ENCODE data around the gene MYH15.

MYH15 gene

GRCh38 chr3:108437439-108437838 lies 73.0 kb downstream of the MYH15 start:
- H3K27ac ChIP-seq (ENCODE audit: insufficient read depth, low read length, poor library complexity, severe bottlenecking): no peak overlapping the region
- H3K36me3 ChIP-seq (ENCODE audit: control insufficient read depth, insufficient read depth, low read length): no peaks in the 10 kb centered on the region
- H3K9me3 ChIP-seq (ENCODE audit: control insufficient read depth, low read length): no peaks in the 10 kb centered on the region
- no peaks in the 10 kb centered on the region for H3K27me3 ChIP-seq (replicated peaks; ENCODE audit: control insufficient read depth, insufficient read depth, low read length, poor library complexity, severe bottlenecking)
- no peaks in the 10 kb centered on the region for H3K4me1 ChIP-seq (ENCODE audit: control insufficient read depth, insufficient read depth, low read length, poor library complexity, severe bottlenecking)
- DNase-seq: no peak
- no peak overlapping the region for H3K4me3 ChIP-seq (ENCODE audit: insufficient read depth, low read depth, low read length, poor library complexity, severe bottlenecking)

- Histone ChIP-seq H3K27ac (ENCODE audit: insufficient read depth, low read length, poor library complexity, severe bottlenecking) (no peak overlapping the region), H3K9me3 (ENCODE audit: control insufficient read depth, low read length) (no peaks in the 10 kb centered on the region), H3K4me3 (ENCODE audit: insufficient read depth, low read depth, low read length, poor library complexity, severe bottlenecking) (no peak overlapping the region), H3K4me1 (ENCODE audit: control insufficient read depth, insufficient read depth, low read length, poor library complexity, severe bottlenecking) (no peaks in the 10 kb centered on the region), H3K36me3 (ENCODE audit: control insufficient read depth, insufficient read depth, low read length) (no peaks in the 10 kb centered on the region), H3K27me3 (replicated peaks; ENCODE audit: control insufficient read depth, insufficient read depth, low read length, poor library complexity, severe bottlenecking) (no peaks in the 10 kb centered on the region)
- DNase-seq: no peak
Measured at GRCh38 chr3:108433928-108434327, 76.5 kb downstream of the MYH15 start.

GRCh38 chr3:108432431-108432830 lies 78.0 kb downstream of the MYH15 start:
- no peaks in the 10 kb centered on the region for H3K9me3 ChIP-seq (ENCODE audit: control insufficient read depth, low read length)
- H3K36me3 ChIP-seq (ENCODE audit: control insufficient read depth, insufficient read depth, low read length): no peaks in the 10 kb centered on the region
- no peak for DNase-seq
- H3K4me1 ChIP-seq (ENCODE audit: control insufficient read depth, insufficient read depth, low read length, poor library complexity, severe bottlenecking): no peaks in the 10 kb centered on the region
- no peak overlapping the region for H3K27ac ChIP-seq (ENCODE audit: insufficient read depth, low read length, poor library complexity, severe bottlenecking)
- no peaks in the 10 kb centered on the region for H3K27me3 ChIP-seq (replicated peaks; ENCODE audit: control insufficient read depth, insufficient read depth, low read length, poor library complexity, severe bottlenecking)
- H3K4me3 ChIP-seq (ENCODE audit: insufficient read depth, low read depth, low read length, poor library complexity, severe bottlenecking): no peak overlapping the region

GRCh38 chr3:108430540-108430939 lies 79.9 kb downstream of the MYH15 start:
- no peaks in the 10 kb centered on the region for H3K36me3 ChIP-seq (ENCODE audit: control insufficient read depth, insufficient read depth, low read length)
- no peaks in the 10 kb centered on the region for H3K27me3 ChIP-seq (replicated peaks; ENCODE audit: control insufficient read depth, insufficient read depth, low read length, poor library complexity, severe bottlenecking)
- no peaks in the 10 kb centered on the region for H3K4me1 ChIP-seq (ENCODE audit: control insufficient read depth, insufficient read depth, low read length, poor library complexity, severe bottlenecking)
- DNase-seq: no peak
- H3K27ac ChIP-seq (ENCODE audit: insufficient read depth, low read length, poor library complexity, severe bottlenecking): no peak overlapping the region
- H3K9me3 ChIP-seq (ENCODE audit: control insufficient read depth, low read length): no peaks in the 10 kb centered on the region
- no peak overlapping the region for H3K4me3 ChIP-seq (ENCODE audit: insufficient read depth, low read depth, low read length, poor library complexity, severe bottlenecking)

GRCh38 chr3:108428586-108428985 lies 81.8 kb downstream of the MYH15 start:
- no peak overlapping the region for H3K27ac ChIP-seq (ENCODE audit: insufficient read depth, low read length, poor library complexity, severe bottlenecking)
- no peaks in the 10 kb centered on the region for H3K4me1 ChIP-seq (ENCODE audit: control insufficient read depth, insufficient read depth, low read length, poor library complexity, severe bottlenecking)
- H3K9me3 ChIP-seq (ENCODE audit: control insufficient read depth, low read length): no peaks in the 10 kb centered on the region
- no peak for DNase-seq
- H3K4me3 ChIP-seq (ENCODE audit: insufficient read depth, low read depth, low read length, poor library complexity, severe bottlenecking): no peak overlapping the region
- H3K36me3 ChIP-seq (ENCODE audit: control insufficient read depth, insufficient read depth, low read length): no peaks in the 10 kb centered on the region
- H3K27me3 ChIP-seq (replicated peaks; ENCODE audit: control insufficient read depth, insufficient read depth, low read length, poor library complexity, severe bottlenecking): no peaks in the 10 kb centered on the region

- Histone ChIP-seq H3K27me3 (replicated peaks; ENCODE audit: control insufficient read depth, insufficient read depth, low read length, poor library complexity, severe bottlenecking) (no peaks in the 10 kb centered on the region), H3K27ac (ENCODE audit: insufficient read depth, low read length, poor library complexity, severe bottlenecking) (no peak overlapping the region), H3K4me1 (ENCODE audit: control insufficient read depth, insufficient read depth, low read length, poor library complexity, severe bottlenecking) (no peaks in the 10 kb centered on the region), H3K36me3 (ENCODE audit: control insufficient read depth, insufficient read depth, low read length) (no peaks in the 10 kb centered on the region), H3K4me3 (ENCODE audit: insufficient read depth, low read depth, low read length, poor library complexity, severe bottlenecking) (no peak overlapping the region), H3K9me3 (ENCODE audit: control insufficient read depth, low read length) (no peaks in the 10 kb centered on the region)
- no peak for DNase-seq
Measured at GRCh38 chr3:108420926-108421325, 89.5 kb downstream of the MYH15 start.

GRCh38 chr3:108416111-108416869 lies 94.1 kb downstream of the MYH15 start:
- DNase-seq: no peak
- Histone ChIP-seq H3K27ac (ENCODE audit: insufficient read depth, low read length, poor library complexity, severe bottlenecking) (no peak overlapping the region), H3K4me1 (ENCODE audit: control insufficient read depth, insufficient read depth, low read length, poor library complexity, severe bottlenecking) (no peaks in the 10 kb centered on the region), H3K9me3 (ENCODE audit: control insufficient read depth, low read length) (no peaks in the 10 kb centered on the region), H3K4me3 (ENCODE audit: insufficient read depth, low read depth, low read length, poor library complexity, severe bottlenecking) (no peak overlapping the region), H3K27me3 (replicated peaks; ENCODE audit: control insufficient read depth, insufficient read depth, low read length, poor library complexity, severe bottlenecking) (no peaks in the 10 kb centered on the region), H3K36me3 (ENCODE audit: control insufficient read depth, insufficient read depth, low read length) (no peaks in the 10 kb centered on the region)

- Histone ChIP-seq H3K4me3 (ENCODE audit: insufficient read depth, low read depth, low read length, poor library complexity, severe bottlenecking) (no peak overlapping the region), H3K9me3 (ENCODE audit: control insufficient read depth, low read length) (no peaks in the 10 kb centered on the region), H3K4me1 (ENCODE audit: control insufficient read depth, insufficient read depth, low read length, poor library complexity, severe bottlenecking) (no peaks in the 10 kb centered on the region), H3K36me3 (ENCODE audit: control insufficient read depth, insufficient read depth, low read length) (no peaks in the 10 kb centered on the region), H3K27me3 (replicated peaks; ENCODE audit: control insufficient read depth, insufficient read depth, low read length, poor library complexity, severe bottlenecking) (no peaks in the 10 kb centered on the region), H3K27ac (ENCODE audit: insufficient read depth, low read length, poor library complexity, severe bottlenecking) (no peak overlapping the region)
- DNase-seq: no peak
Measured at GRCh38 chr3:108415661-108416060, 94.7 kb downstream of the MYH15 start.

- Histone ChIP-seq H3K4me3 (ENCODE audit: insufficient read depth, low read depth, low read length, poor library complexity, severe bottlenecking) (no peak overlapping the region), H3K4me1 (ENCODE audit: control insufficient read depth, insufficient read depth, low read length, poor library complexity, severe bottlenecking) (no peaks in the 10 kb centered on the region), H3K27ac (ENCODE audit: insufficient read depth, low read length, poor library complexity, severe bottlenecking) (no peak overlapping the region), H3K27me3 (replicated peaks; ENCODE audit: control insufficient read depth, insufficient read depth, low read length, poor library complexity, severe bottlenecking) (no peaks in the 10 kb centered on the region), H3K36me3 (ENCODE audit: control insufficient read depth, insufficient read depth, low read length) (no peaks in the 10 kb centered on the region), H3K9me3 (ENCODE audit: control insufficient read depth, low read length) (no peaks in the 10 kb centered on the region)
- DNase-seq: no peak
Measured at GRCh38 chr3:108414007-108414406, 96.4 kb downstream of the MYH15 start.

GRCh38 chr3:108412121-108412750 lies 98.2 kb downstream of the MYH15 start:
- H3K9me3 ChIP-seq (ENCODE audit: control insufficient read depth, low read length): no peaks in the 10 kb centered on the region
- H3K27ac ChIP-seq (ENCODE audit: insufficient read depth, low read length, poor library complexity, severe bottlenecking): no peak overlapping the region
- no peak for DNase-seq
- H3K27me3 ChIP-seq (replicated peaks; ENCODE audit: control insufficient read depth, insufficient read depth, low read length, poor library complexity, severe bottlenecking): no peaks in the 10 kb centered on the region
- H3K4me1 ChIP-seq (ENCODE audit: control insufficient read depth, insufficient read depth, low read length, poor library complexity, severe bottlenecking): no peaks in the 10 kb centered on the region
- no peaks in the 10 kb centered on the region for H3K36me3 ChIP-seq (ENCODE audit: control insufficient read depth, insufficient read depth, low read length)
- H3K4me3 ChIP-seq (ENCODE audit: insufficient read depth, low read depth, low read length, poor library complexity, severe bottlenecking): no peak overlapping the region

All from effector memory CD4-positive, alpha-beta T cell (primary cell).